K562 (cell line): ENCODE measurements around the gene THSD8. TPM values are rescaled to one million over a fixed set of nuclear protein-coding genes. Genes with fewer than 3 reads are reported as not detected.
A peak's percentile ranks its signal among the peaks of the same experiment; 100 is the strongest.

Experiments used
- CC2D1A ChIP-seq: fragments of 450-650 bp; IDR thresholded peaks from 2 replicates; pipeline ENCODE4 v1.6.1; 2017; ENCODE audit warnings: mild to moderate bottlenecking
- DIDO1 ChIP-seq: fragments of 450-650 bp; IDR thresholded peaks from 2 replicates; pipeline ENCODE4 v1.6.1; 2016; ENCODE audit warnings: low read depth, missing biosample characterization, missing genetic modification characterization
- DPF2 ChIP-seq: fragments of 450-650 bp; IDR thresholded peaks from 2 replicates; pipeline ENCODE4 v1.6.1; 2016
- GATAD2A ChIP-seq: fragments of 450-650 bp; IDR thresholded peaks from 2 replicates; pipeline ENCODE4 v1.6.1; 2017
- HDAC1 ChIP-seq, 2 experiments: fragments of 450-650 bp; IDR thresholded peaks; 2 replicates each; pipeline ENCODE4 v1.6.1; 2016 to 2017; ENCODE audit warnings: inconsistent platforms in 1 of 2, mild to moderate bottlenecking in 1 of 2, moderate library complexity in 1 of 2
- HIVEP1 ChIP-seq: fragments of 250-450 bp; sonication (Bioruptor Pico); IDR thresholded peaks from 2 replicates; pipeline ENCODE4 v1.4.0; 2020; ENCODE audit warnings: mild to moderate bottlenecking
- HOXB6 ChIP-seq: fragments of 250-450 bp; sonication (Bioruptor Pico); IDR thresholded peaks from 2 replicates; pipeline ENCODE4 v1.5.1; 2022; ENCODE audit warnings: mild to moderate bottlenecking, borderline replicate concordance
- KAT8 ChIP-seq: fragments of 450-650 bp; IDR thresholded peaks from 2 replicates; pipeline ENCODE4 v1.6.1; 2016; ENCODE audit warnings: low read depth, mild to moderate bottlenecking
- RFX7 ChIP-seq: fragments of 250-450 bp; sonication (Bioruptor Pico); IDR thresholded peaks from 2 replicates; pipeline ENCODE4 v1.5.1; 2021; ENCODE audit warnings: mild to moderate bottlenecking
- SMC3 ChIP-seq: conservative IDR thresholded peaks from 2 replicates; pipeline ENCODE4 v1.6.1; 2011; ENCODE audit warnings: low read depth, low read length, improper control_type of control experiment; ENCODE audit not compliant: insufficient read depth
- SRSF1 ChIP-seq: fragments of 200-400 bp; formaldehyde crosslinking; IDR thresholded peaks from 2 replicates; pipeline ENCODE4 v1.6.1; 2017; ENCODE audit warnings: mild to moderate bottlenecking, low read depth, low read length, moderate library complexity
- XRCC4 ChIP-seq: IDR thresholded peaks from one replicate; pipeline ENCODE4 v1.6.1; 2011; ENCODE audit not compliant: insufficient read depth, insufficient read length; ENCODE audit errors: extremely low read depth
- YY1 ChIP-seq, 3 experiments: IDR thresholded peaks; 2 replicates each; pipeline ENCODE4 v1.6.1; 2011; ENCODE audit warnings: low read length in 2 of 3, mild to moderate bottlenecking in 2 of 3, moderate library complexity in 2 of 3, borderline replicate concordance in 1 of 3, control low read depth in 1 of 3, low read depth in 1 of 3; ENCODE audit not compliant: insufficient read depth in 3 of 3, insufficient replicate concordance in 2 of 3, control insufficient read depth in 1 of 3, insufficient read length in 1 of 3; ENCODE audit errors: extremely low read depth in 1 of 3
- ZNF224 ChIP-seq: sonication (generic); formaldehyde crosslinking; IDR thresholded peaks from 2 replicates; pipeline ENCODE4 v1.8.0; 2022; ENCODE audit warnings: mild to moderate bottlenecking, missing genetic modification reagents
- ZNF507 ChIP-seq: conservative IDR thresholded peaks from 2 replicates; pipeline ENCODE4 v1.6.1; 2017; ENCODE audit warnings: missing genetic modification characterization, missing compliant biosample characterization
- polyA plus RNA-seq, 8 experiments: library from polyadenylated mRNA; depleted of rRNA in 4 of 8; stranded (reverse) in 5 of 8; unstranded in 3 of 8; fragments of >200 nt; fragmentation: Nextera tagmentation in 2 of 8; fragmentation: Illumina TruSeq in 1 of 8; extraction: Ambion mirVana in 2 of 8; extraction: Trizol in 1 of 8; gene quantifications; 2 replicates each; pipeline versions ENCODE4 v1.2.1 to v1.2.3, GENCODE V29; 2011 to 2014; ENCODE audit warnings: inconsistent platforms in 1 of 8, missing spikeins in 1 of 8
- total RNA-seq, 7 experiments: library from RNA; depleted of rRNA in 6 of 7; stranded (reverse); fragments of >200 nt in 6 of 7; fragmentation: Illumina TruSeq in 2 of 7; extraction: Trizol in 2 of 7; gene quantifications; 2 replicates each; pipeline versions ENCODE4 v1.2.1 to v1.2.3, GENCODE V29; 2011 to 2021; ENCODE audit warnings: low replicate concordance in 1 of 7
- TF ChIP-seq, protein P1 (sequence below), 2 experiments: fragments of 450-650 bp in 1 of 2; IDR thresholded peaks; 2 replicates each; pipeline ENCODE4 v1.6.1; 2011 to 2017; ENCODE audit warnings: low read depth in 2 of 2, antibody characterized with exemption in 1 of 2, borderline replicate concordance in 1 of 2, low read length in 1 of 2, mild to moderate bottlenecking in 1 of 2, mixed read lengths in 1 of 2; ENCODE audit not compliant: control insufficient read depth in 1 of 2
- TF ChIP-seq, protein P2 (sequence below): fragments of 450-650 bp; formaldehyde crosslinking; IDR thresholded peaks from 2 replicates; pipeline ENCODE4 v1.4.0; 2020; ENCODE audit warnings: mild to moderate bottlenecking, moderate library complexity
- TF ChIP-seq, protein P3 (sequence below): fragments of 450-650 bp; IDR thresholded peaks from 2 replicates; pipeline ENCODE4 v1.6.1; 2016; ENCODE audit warnings: missing biosample characterization, missing genetic modification characterization
- TF ChIP-seq, protein P4 (sequence below), 3 experiments: IDR thresholded peaks in 2 of 3; conservative IDR thresholded peaks in 1 of 3; 2 replicates each; pipeline ENCODE4 v1.5.1; 2011 to 2012; ENCODE audit warnings: low read length in 3 of 3, mild to moderate bottlenecking in 3 of 3, control low read depth in 2 of 3, improper control_type of control experiment in 1 of 3, inconsistent platforms in 1 of 3, low read depth in 1 of 3, mixed read lengths in 1 of 3, moderate library complexity in 1 of 3; ENCODE audit not compliant: insufficient read depth in 2 of 3

THSD8 gene
- total and polyA plus RNA-seq, 9 of the 15 experiments (the other 6 are each of a cell fraction or from before 2014, with no cell fraction given): 8.4 to 42.4 (median 19.9) TPM; not detected in 2

DNA sequence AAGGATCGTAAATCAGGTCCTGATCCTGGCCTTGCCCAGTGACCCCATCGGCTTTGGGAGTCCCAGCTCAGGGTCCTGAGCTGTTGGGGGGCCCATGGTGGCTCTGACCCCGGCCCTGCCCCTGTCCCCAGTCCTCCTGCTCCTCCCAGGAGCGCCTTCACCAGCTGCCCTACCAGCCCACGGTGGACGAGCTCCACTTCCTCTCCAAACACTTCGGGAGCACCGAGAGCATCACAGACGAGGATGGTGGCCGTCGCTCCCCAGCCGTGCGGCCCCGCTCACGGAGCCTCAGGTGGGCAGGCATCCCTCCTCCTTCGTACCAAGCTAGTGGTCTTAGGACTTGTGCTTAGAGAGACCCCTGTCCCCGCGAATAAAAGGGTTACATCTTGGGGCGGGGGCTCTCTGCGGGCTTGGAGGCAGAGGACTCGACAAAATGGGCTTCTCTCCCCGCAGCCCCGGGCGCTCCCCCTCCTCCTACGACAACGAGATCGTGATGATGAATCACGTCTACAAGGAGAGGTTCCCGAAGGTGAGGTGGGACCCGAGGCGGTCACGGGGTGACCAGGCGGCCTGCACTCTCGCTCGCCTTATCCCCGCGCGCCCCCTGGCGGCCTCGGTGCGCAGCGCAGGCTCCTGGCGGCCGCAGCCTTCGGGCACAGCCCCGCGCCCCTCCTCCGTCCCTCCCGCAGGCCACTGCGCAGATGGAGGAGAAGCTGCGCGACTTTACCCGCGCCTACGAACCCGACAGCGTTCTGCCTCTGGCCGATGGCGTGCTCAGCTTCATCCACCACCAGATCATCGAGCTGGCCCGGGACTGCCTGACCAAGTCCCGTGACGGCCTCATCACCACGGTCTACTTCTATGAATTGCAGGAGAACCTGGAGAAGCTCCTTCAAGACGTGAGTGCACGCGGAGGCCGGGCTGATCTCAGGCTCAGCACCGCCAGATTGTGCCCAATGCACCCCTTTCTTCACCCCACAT lies 45.6 kb downstream of the THSD8 start (continued):
- TF ChIP-seq, protein P1, sequence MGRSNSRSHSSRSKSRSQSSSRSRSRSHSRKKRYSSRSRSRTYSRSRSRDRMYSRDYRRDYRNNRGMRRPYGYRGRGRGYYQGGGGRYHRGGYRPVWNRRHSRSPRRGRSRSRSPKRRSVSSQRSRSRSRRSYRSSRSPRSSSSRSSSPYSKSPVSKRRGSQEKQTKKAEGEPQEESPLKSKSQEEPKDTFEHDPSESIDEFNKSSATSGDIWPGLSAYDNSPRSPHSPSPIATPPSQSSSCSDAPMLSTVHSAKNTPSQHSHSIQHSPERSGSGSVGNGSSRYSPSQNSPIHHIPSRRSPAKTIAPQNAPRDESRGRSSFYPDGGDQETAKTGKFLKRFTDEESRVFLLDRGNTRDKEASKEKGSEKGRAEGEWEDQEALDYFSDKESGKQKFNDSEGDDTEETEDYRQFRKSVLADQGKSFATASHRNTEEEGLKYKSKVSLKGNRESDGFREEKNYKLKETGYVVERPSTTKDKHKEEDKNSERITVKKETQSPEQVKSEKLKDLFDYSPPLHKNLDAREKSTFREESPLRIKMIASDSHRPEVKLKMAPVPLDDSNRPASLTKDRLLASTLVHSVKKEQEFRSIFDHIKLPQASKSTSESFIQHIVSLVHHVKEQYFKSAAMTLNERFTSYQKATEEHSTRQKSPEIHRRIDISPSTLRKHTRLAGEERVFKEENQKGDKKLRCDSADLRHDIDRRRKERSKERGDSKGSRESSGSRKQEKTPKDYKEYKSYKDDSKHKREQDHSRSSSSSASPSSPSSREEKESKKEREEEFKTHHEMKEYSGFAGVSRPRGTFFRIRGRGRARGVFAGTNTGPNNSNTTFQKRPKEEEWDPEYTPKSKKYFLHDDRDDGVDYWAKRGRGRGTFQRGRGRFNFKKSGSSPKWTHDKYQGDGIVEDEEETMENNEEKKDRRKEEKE (IDR thresholded peaks at IDR 0.05; ENCODE audit: borderline replicate concordance in 1 of 2, control insufficient read depth in 1 of 2, low read depth in 2 of 2, low read length in 1 of 2): no peak
- TF ChIP-seq HDAC1 (IDR thresholded peaks at IDR 0.05) (no peak), RFX7 (CRISPR knock-in tag) (no peak), HOXB6 (CRISPR knock-in tag) (no peak), SMC3 (peak; percentile 91), CC2D1A (0 out of 2 replicates have a peak, but pooled peaks have one; percentile 9), KAT8 (no peak), ZNF507 (tag) (no peak), HIVEP1 (CRISPR knock-in tag) (no peak), DIDO1 (tag) (no peak), GATAD2A (no peak), YY1 (IDR thresholded peaks at IDR 0.05; ENCODE audit: borderline replicate concordance in 1 of 3, control insufficient read depth in 1 of 3, extremely low read depth in 1 of 3, insufficient read depth in 3 of 3, insufficient read length in 1 of 3, insufficient replicate concordance in 2 of 3, low read depth in 1 of 3, low read length in 2 of 3) (peak in 2 of 3 experiments; percentile 52 to 62), XRCC4 (no peak), ZNF224 (CRISPR knock-in tag) (no peak), DPF2 (no peak), SRSF1 (no peak)
- TF ChIP-seq, protein P2, sequence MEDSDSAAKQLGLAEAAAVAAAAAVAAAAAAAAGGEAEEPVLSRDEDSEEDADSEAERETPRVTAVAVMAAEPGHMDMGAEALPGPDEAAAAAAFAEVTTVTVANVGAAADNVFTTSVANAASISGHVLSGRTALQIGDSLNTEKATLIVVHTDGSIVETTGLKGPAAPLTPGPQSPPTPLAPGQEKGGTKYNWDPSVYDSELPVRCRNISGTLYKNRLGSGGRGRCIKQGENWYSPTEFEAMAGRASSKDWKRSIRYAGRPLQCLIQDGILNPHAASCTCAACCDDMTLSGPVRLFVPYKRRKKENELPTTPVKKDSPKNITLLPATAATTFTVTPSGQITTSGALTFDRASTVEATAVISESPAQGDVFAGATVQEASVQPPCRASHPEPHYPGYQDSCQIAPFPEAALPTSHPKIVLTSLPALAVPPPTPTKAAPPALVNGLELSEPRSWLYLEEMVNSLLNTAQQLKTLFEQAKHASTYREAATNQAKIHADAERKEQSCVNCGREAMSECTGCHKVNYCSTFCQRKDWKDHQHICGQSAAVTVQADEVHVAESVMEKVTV (CRISPR knock-in tag): peak; percentile 92
- TF ChIP-seq, protein P3, sequence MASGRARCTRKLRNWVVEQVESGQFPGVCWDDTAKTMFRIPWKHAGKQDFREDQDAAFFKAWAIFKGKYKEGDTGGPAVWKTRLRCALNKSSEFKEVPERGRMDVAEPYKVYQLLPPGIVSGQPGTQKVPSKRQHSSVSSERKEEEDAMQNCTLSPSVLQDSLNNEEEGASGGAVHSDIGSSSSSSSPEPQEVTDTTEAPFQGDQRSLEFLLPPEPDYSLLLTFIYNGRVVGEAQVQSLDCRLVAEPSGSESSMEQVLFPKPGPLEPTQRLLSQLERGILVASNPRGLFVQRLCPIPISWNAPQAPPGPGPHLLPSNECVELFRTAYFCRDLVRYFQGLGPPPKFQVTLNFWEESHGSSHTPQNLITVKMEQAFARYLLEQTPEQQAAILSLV (tag): no peak
- TF ChIP-seq, protein P4, sequence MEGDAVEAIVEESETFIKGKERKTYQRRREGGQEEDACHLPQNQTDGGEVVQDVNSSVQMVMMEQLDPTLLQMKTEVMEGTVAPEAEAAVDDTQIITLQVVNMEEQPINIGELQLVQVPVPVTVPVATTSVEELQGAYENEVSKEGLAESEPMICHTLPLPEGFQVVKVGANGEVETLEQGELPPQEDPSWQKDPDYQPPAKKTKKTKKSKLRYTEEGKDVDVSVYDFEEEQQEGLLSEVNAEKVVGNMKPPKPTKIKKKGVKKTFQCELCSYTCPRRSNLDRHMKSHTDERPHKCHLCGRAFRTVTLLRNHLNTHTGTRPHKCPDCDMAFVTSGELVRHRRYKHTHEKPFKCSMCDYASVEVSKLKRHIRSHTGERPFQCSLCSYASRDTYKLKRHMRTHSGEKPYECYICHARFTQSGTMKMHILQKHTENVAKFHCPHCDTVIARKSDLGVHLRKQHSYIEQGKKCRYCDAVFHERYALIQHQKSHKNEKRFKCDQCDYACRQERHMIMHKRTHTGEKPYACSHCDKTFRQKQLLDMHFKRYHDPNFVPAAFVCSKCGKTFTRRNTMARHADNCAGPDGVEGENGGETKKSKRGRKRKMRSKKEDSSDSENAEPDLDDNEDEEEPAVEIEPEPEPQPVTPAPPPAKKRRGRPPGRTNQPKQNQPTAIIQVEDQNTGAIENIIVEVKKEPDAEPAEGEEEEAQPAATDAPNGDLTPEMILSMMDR (IDR thresholded peaks at IDR 0.05 in 2 of 3, conservative IDR thresholded peaks at IDR 0.05 in 1 of 3; ENCODE audit: insufficient read depth in 2 of 3, low read depth in 1 of 3, low read length in 3 of 3): peak; percentile 97 to 98 (median 97)
